Gastrocnemius medialis (tissue), 4 donors: Measurements from ENCODE around the gene SRSF3. TPM values are rescaled to one million over a fixed set of nuclear protein-coding genes. Genes with fewer than 3 reads are reported as not detected.
"Not testable (repeated sequence)": the region's sequence is repeated elsewhere in the genome, so short reads cannot be mapped to it uniquely, and the experiment has no call there.

Source experiments
- ATAC-seq, 2 donors: fragments of 150-250 bp; one replicate each; pipeline ENCODE4 v1.9.1; 2016
- DNase-seq, 2 donors: peaks; one replicate each; pipeline ENCODE4 v3.0.0-alpha.2; 2019
- H3K27ac ChIP-seq, 4 donors: fragments of 200-600 bp; sonication (generic); 1 replicate in 1 of 4; 2 replicates in 3 of 4; pipeline ENCODE4 v1.5.1; 2016 to 2018; ENCODE audit warnings: mild to moderate bottlenecking in 2 of 4, moderate library complexity in 1 of 4
- H3K27me3 ChIP-seq, 3 donors: fragments of 200-600 bp; sonication (generic) in 2 of 3; 1 replicate in 1 of 3; 2 replicates in 2 of 3; pipeline versions ENCODE4 v1.5.1 to v1.6.0; 2016 to 2019; ENCODE audit warnings: mild to moderate bottlenecking in 1 of 3, moderate library complexity in 1 of 3
- H3K36me3 ChIP-seq, 2 donors: fragments of 200-600 bp; sonication (generic) in 1 of 2; one replicate each; pipeline ENCODE4 v1.5.1; 2017 to 2018
- H3K4me1 ChIP-seq, 2 donors: fragments of 200-600 bp; sonication (generic) in 1 of 2; one replicate each; pipeline ENCODE4 v1.5.1; 2016 to 2017; ENCODE audit warnings: mild to moderate bottlenecking in 2 of 2
- H3K4me3 ChIP-seq, 4 donors: fragments of 200-600 bp; sonication (generic) in 3 of 4; 1 replicate in 1 of 4; 2 replicates in 3 of 4; pipeline ENCODE4 v1.5.1; 2016 to 2019; ENCODE audit warnings: mild to moderate bottlenecking in 2 of 4
- H3K9me3 ChIP-seq, 3 donors: fragments of 200-600 bp; sonication (generic) in 2 of 3; 1 replicate in 1 of 3; 2 replicates in 2 of 3; pipeline ENCODE4 v1.5.1; 2016 to 2019
- CTCF ChIP-seq, 5 experiments: fragments of 450-650 bp in 3 of 5; fragments of 200-600 bp in 2 of 5; sonication (generic) in 2 of 5; IDR thresholded peaks in 4 of 5; conservative IDR thresholded peaks in 1 of 5; 1 replicate in 4 of 5; 2 replicates in 1 of 5; pipeline ENCODE4 v1.5.1; 2016 to 2019; ENCODE audit warnings: antibody characterized with exemption in 5 of 5, mild to moderate bottlenecking in 3 of 5, moderate library complexity in 3 of 5
- POLR2A ChIP-seq, 2 donors: fragments of 450-650 bp; IDR thresholded peaks; one replicate each; pipeline ENCODE4 v1.6.1; 2017; ENCODE audit warnings: antibody characterized with exemption in 2 of 2, mild to moderate bottlenecking in 2 of 2, moderate library complexity in 2 of 2
- in situ Hi-C, 4 donors: fragments of 200-750 bp; cut with MboI; loops; one replicate each; pipeline versions ENCODE4 v1.15.0 to v1.8.0; 2017; ENCODE audit warnings: low sequenced_read_pairs in 4 of 4
- intact Hi-C: fragments of 100-400 bp; cut with DNase I; formaldehyde crosslinking; loops from one replicate; pipeline ENCODE4 v1.15.1; 2023; ENCODE audit warnings: low total_unique reads
- total RNA-seq, 4 donors: library from RNA; depleted of rRNA; stranded (reverse); fragments of >200 nt; gene quantifications; one replicate each; pipeline versions ENCODE4 v1.1.0 to v1.2.3, GENCODE V29; 2016

The SRSF3 gene
- total RNA-seq, 4 donors from 2014 or later: 66.3 to 118 (median 83.2) TPM

- intact Hi-C loops: no loop called here
Observed at GRCh38 chr6:36604090-36605060, 10.2 kb downstream of the SRSF3 start.

GRCh38 chr6:36605143-36605542, 11.0 kb downstream of the SRSF3 start:
- no peak overlapping the region for H3K4me3 ChIP-seq
- DNase-seq (no peak), ATAC-seq (no peak)
- H3K27me3 ChIP-seq: no peaks in the 10 kb centered on the region
- TF ChIP-seq POLR2A (IDR thresholded peaks at IDR 0.05) (no peak), CTCF (IDR thresholded peaks at IDR 0.05 in 4 of 5, conservative IDR thresholded peaks at IDR 0.05 in 1 of 5) (no peak)
- H3K9me3 ChIP-seq: no peaks in the 10 kb centered on the region
- intact Hi-C loops: no loop called here
- in situ Hi-C loops: loop anchor here in 1 of 4 donors (25.0 kb wide), 1 partner anchor 257 kb away; the partner anchor contains the start of gene PPIL1
- H3K36me3 ChIP-seq: peaks cover 4 to 77% of the 10 kb centered on the region in 2 donors
- peaks cover 64 to 84% of the 10 kb centered on the region in 2 donors for H3K4me1 ChIP-seq
- peak overlapping the region; percentile 43 to 82 (median 74) for H3K27ac ChIP-seq

More at GRCh38 chr6:36604090-36605060, 10.2 kb downstream of the SRSF3 start:
- H3K27me3 ChIP-seq: no peaks in the 10 kb centered on the region
- DNase-seq (no peak), ATAC-seq (no peak)
- peak overlapping the region; percentile 43 to 82 (median 74) for H3K27ac ChIP-seq
- TF ChIP-seq CTCF (IDR thresholded peaks at IDR 0.05 in 4 of 5, conservative IDR thresholded peaks at IDR 0.05 in 1 of 5) (no peak), POLR2A (IDR thresholded peaks at IDR 0.05) (no peak)
- peaks cover 72 to 91% of the 10 kb centered on the region in 2 donors for H3K4me1 ChIP-seq
- no peaks in the 10 kb centered on the region for H3K9me3 ChIP-seq
- in situ Hi-C loops: loop anchor here in 1 of 4 donors (25.0 kb wide), 1 partner anchor 258 kb away; the partner anchor contains the start of gene PPIL1
- no peak overlapping the region for H3K4me3 ChIP-seq
- H3K36me3 ChIP-seq: peaks cover 7 to 85% of the 10 kb centered on the region in 2 donors

GRCh38 chr6:36605560-36606391, 11.6 kb downstream of the SRSF3 start:
- TF ChIP-seq CTCF (IDR thresholded peaks at IDR 0.05 in 4 of 5, conservative IDR thresholded peaks at IDR 0.05 in 1 of 5): no peak
- TF ChIP-seq POLR2A (IDR thresholded peaks at IDR 0.05): no peak
- DNase-seq (no peak), ATAC-seq (no peak)
- Histone ChIP-seq H3K4me1 (peaks cover 59 to 77% of the 10 kb centered on the region in 2 donors), H3K9me3 (no peaks in the 10 kb centered on the region), H3K27me3 (no peaks in the 10 kb centered on the region), H3K4me3 (no peak overlapping the region), H3K27ac (peak overlapping the region; percentile 69 to 82 (median 74)), H3K36me3 (peaks cover 3 to 76% of the 10 kb centered on the region in 2 donors)
- intact Hi-C loops: no loop called here
- in situ Hi-C loops: loop anchor here in 1 of 4 donors (25.0 kb wide), 1 partner anchor 257 kb away; the partner anchor contains the start of gene PPIL1

- in situ Hi-C loops: loop anchor here in 1 of 4 donors (25.0 kb wide), 1 partner anchor 255 kb away; the partner anchor contains the start of gene PPIL1
- intact Hi-C loops, DNase-seq, H3K27me3 ChIP-seq, H3K9me3 ChIP-seq, ATAC-seq: not testable (repeated sequence)
- peak overlapping the region in 1 of 4 donors; percentile 4 for H3K4me3 ChIP-seq
- peak overlapping the region; percentile 69 to 82 (median 74) for H3K27ac ChIP-seq
- H3K4me1 ChIP-seq: peaks cover 46 to 68% of the 10 kb centered on the region in 2 donors
- peaks cover 0 to 71% of the 10 kb centered on the region in 2 donors for H3K36me3 ChIP-seq
Observed at GRCh38 chr6:36607305-36607682, 13.1 kb downstream of the SRSF3 start.
